Peyer's patch (tissue), 4 donors: Measurements from ENCODE around the gene HSPB7. TPM values are rescaled to one million over a fixed set of nuclear protein-coding genes. Genes with fewer than 3 reads are reported as not detected.

ENCODE experiments used
- DNase-seq, 3 donors: peaks; one replicate each; pipeline ENCODE4 v3.0.0-alpha.2; 2017 to 2019
- H3K27ac ChIP-seq, 4 donors: fragments of 200-600 bp; sonication (generic); one replicate each; pipeline ENCODE4 v1.5.1; 2016 to 2019
- H3K27me3 ChIP-seq, 2 donors: fragments of 200-600 bp; sonication (generic); one replicate each; pipeline ENCODE4 v1.5.1; 2019
- H3K36me3 ChIP-seq, 3 donors: fragments of 200-600 bp; sonication (generic); one replicate each; pipeline ENCODE4 v1.5.1; 2016 to 2019
- H3K4me1 ChIP-seq, 4 donors: fragments of 200-600 bp; sonication (generic); one replicate each; pipeline ENCODE4 v1.5.1; 2016 to 2019
- H3K4me3 ChIP-seq, 4 donors: fragments of 200-600 bp; sonication (generic); 1 replicate in 3 of 4; 2 replicates in 1 of 4; pipeline ENCODE4 v1.5.1; 2016 to 2019; ENCODE audit warnings: mild to moderate bottlenecking in 1 of 4
- H3K9me3 ChIP-seq, 4 donors: fragments of 200-600 bp; sonication (generic); one replicate each; pipeline ENCODE4 v1.5.1; 2016 to 2019; ENCODE audit warnings: mild to moderate bottlenecking in 1 of 4
- POLR2A ChIP-seq, 2 donors: fragments of 450-650 bp; IDR thresholded peaks; one replicate each; pipeline ENCODE4 v1.5.1; 2017; ENCODE audit warnings: antibody characterized with exemption in 2 of 2, mild to moderate bottlenecking in 2 of 2, moderate library complexity in 2 of 2
- total RNA-seq, 4 donors: library from RNA; depleted of rRNA; stranded (reverse); fragments of >200 nt; gene quantifications; one replicate each; pipeline ENCODE4 v1.1.0, GENCODE V29; 2016
- TF ChIP-seq, protein P1 (sequence below), 6 experiments: fragments of 450-650 bp in 4 of 6; fragments of 200-600 bp in 2 of 6; sonication (generic) in 1 of 6; IDR thresholded peaks; one replicate each; pipeline ENCODE4 v1.5.1; 2017 to 2019; ENCODE audit warnings: antibody characterized with exemption in 6 of 6, mild to moderate bottlenecking in 3 of 6, moderate library complexity in 1 of 6

Gene HSPB7
- total RNA-seq, 4 donors from 2014 or later = 1.1 to 5.2 (median 1.1) TPM; not detected in 1

- DNase-seq = peak in 1 of 3 donors; percentile 34
- H3K4me3 ChIP-seq = no peak overlapping the region
- H3K9me3 ChIP-seq = no peaks in the 10 kb centered on the region
- H3K36me3 ChIP-seq = no peaks in the 10 kb centered on the region
- no peak overlapping the region for H3K27ac ChIP-seq
- TF ChIP-seq POLR2A (IDR thresholded peaks at IDR 0.05) = no peak
- TF ChIP-seq, protein P1, sequence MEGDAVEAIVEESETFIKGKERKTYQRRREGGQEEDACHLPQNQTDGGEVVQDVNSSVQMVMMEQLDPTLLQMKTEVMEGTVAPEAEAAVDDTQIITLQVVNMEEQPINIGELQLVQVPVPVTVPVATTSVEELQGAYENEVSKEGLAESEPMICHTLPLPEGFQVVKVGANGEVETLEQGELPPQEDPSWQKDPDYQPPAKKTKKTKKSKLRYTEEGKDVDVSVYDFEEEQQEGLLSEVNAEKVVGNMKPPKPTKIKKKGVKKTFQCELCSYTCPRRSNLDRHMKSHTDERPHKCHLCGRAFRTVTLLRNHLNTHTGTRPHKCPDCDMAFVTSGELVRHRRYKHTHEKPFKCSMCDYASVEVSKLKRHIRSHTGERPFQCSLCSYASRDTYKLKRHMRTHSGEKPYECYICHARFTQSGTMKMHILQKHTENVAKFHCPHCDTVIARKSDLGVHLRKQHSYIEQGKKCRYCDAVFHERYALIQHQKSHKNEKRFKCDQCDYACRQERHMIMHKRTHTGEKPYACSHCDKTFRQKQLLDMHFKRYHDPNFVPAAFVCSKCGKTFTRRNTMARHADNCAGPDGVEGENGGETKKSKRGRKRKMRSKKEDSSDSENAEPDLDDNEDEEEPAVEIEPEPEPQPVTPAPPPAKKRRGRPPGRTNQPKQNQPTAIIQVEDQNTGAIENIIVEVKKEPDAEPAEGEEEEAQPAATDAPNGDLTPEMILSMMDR (IDR thresholded peaks at IDR 0.05) = no peak
- no peaks in the 10 kb centered on the region for H3K4me1 ChIP-seq
- H3K27me3 ChIP-seq = no peaks in the 10 kb centered on the region
Measured at GRCh38 chr1:15992582-15993500, 25.0 kb downstream of the HSPB7 start.

- DNase-seq = no peak
- TF ChIP-seq, protein P1 (IDR thresholded peaks at IDR 0.05) = no peak
- Histone ChIP-seq H3K36me3 (no peaks in the 10 kb centered on the region), H3K27me3 (no peaks in the 10 kb centered on the region), H3K4me1 (no peaks in the 10 kb centered on the region), H3K4me3 (no peak overlapping the region), H3K9me3 (no peaks in the 10 kb centered on the region), H3K27ac (no peak overlapping the region)
Measured at GRCh38 chr1:15992187-15992553, 25.7 kb downstream of the HSPB7 start.

GRCh38 chr1:15991427-15992186 lies 26.2 kb downstream of the HSPB7 start:
- H3K36me3 ChIP-seq = no peaks in the 10 kb centered on the region
- no peaks in the 10 kb centered on the region for H3K9me3 ChIP-seq
- H3K27ac ChIP-seq = no peak overlapping the region
- H3K4me3 ChIP-seq = no peak overlapping the region
- H3K4me1 ChIP-seq = no peaks in the 10 kb centered on the region
- TF ChIP-seq POLR2A (IDR thresholded peaks at IDR 0.05) = no peak
- TF ChIP-seq, protein P1 (IDR thresholded peaks at IDR 0.05) = no peak
- H3K27me3 ChIP-seq = no peaks in the 10 kb centered on the region
- DNase-seq = peak in 1 of 3 donors; percentile 32

DNA sequence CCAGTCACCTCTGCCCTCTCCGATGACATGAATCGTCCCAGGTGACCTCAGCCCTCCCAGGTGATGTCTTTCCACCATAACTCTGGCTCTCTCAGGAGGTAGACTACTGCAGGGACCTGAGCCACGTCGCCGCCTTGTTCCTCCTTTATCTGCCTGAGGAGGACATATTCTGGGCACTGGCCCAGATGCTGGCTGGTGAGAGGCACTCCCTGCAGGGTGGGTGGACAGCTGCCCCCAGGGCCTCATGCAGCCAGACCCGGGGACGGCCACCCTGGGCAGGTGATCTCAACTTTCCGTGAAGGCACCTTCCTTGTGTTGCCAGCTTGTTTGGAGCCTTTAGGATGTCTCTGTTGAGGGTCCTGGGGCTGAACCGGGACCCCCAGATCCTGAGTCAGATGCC lies 28.1 kb downstream of the HSPB7 start:
- Histone ChIP-seq H3K4me3 (no peak overlapping the region), H3K27ac (no peak overlapping the region), H3K36me3 (no peaks in the 10 kb centered on the region), H3K27me3 (no peaks in the 10 kb centered on the region), H3K4me1 (no peaks in the 10 kb centered on the region), H3K9me3 (no peaks in the 10 kb centered on the region)
- TF ChIP-seq, protein P1 (IDR thresholded peaks at IDR 0.05) = no peak
- TF ChIP-seq POLR2A (IDR thresholded peaks at IDR 0.05) = no peak
- DNase-seq = peak in 1 of 3 donors; percentile 19

DNA sequence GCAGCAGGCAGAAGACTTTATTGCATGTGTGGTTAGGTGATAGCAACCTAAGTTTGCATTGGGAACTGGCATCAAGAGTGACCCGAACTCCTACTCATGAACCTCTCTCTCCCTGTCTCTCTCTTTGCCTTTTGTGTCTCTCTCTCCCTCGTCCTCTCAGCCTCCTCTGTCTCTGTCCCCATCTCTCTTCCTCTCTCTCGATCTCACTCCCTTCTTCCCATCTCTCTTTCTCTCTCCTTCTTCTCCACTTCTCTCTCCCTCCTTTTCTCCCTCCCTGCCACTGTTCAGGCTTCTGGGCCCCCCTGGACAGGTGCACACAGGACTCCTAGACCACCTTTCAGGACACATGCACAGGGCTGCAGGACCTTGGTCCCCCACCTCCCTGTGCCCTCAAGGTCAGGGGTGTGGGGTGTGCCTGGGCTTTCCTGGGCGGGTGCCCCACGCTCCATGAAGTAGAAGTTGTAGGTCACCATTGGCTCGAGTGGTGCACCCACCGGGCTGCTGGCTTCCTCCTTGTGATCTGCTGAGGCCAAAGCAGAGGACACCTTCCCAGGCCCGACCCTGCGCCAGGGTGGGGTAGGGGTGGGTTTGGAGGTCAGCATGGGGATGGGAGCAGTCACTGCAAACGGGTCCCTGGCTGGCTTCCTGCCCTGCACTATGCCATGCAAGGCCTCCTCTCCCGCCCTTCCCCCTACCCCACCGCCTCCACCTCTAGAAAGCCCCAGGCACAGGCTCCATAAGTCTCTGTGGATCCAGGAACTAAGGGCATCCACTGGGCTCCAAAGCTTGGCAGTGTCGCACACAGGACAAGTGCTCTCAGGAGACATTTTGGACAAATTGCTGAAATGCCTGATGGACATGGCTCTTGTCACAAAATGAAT lies 28.7 kb downstream of the HSPB7 start:
- TF ChIP-seq POLR2A (IDR thresholded peaks at IDR 0.05) = no peak
- TF ChIP-seq, protein P1 (IDR thresholded peaks at IDR 0.05) = no peak
- Histone ChIP-seq H3K4me1 (no peaks in the 10 kb centered on the region), H3K27ac (no peak overlapping the region), H3K36me3 (no peaks in the 10 kb centered on the region), H3K4me3 (no peak overlapping the region), H3K9me3 (no peaks in the 10 kb centered on the region), H3K27me3 (no peaks in the 10 kb centered on the region)
- peak in 1 of 3 donors; percentile 40 for DNase-seq
